Mesendoderm (in vitro differentiated cells): Measurements from ENCODE around the gene IL13.

ENCODE experiments used
- DNase-seq: peaks from one replicate; pipeline ENCODE4 v3.0.0; 2013
- H2AK5ac ChIP-seq: 2 replicates; pipeline ENCODE4 v1.6.1; 2013; ENCODE audit warnings: low read length, inconsistent platforms
- H2BK120ac ChIP-seq: 2 replicates; pipeline ENCODE4 v1.6.1; 2013; ENCODE audit warnings: low read depth, mild to moderate bottlenecking, low read length, moderate library complexity, mixed read lengths
- H2BK15ac ChIP-seq: replicated peaks from 2 replicates; pipeline ENCODE4 v1.6.1; 2013; ENCODE audit warnings: low read depth, mild to moderate bottlenecking, moderate library complexity
- H2BK5ac ChIP-seq: 2 replicates; pipeline ENCODE4 v1.6.1; 2013; ENCODE audit warnings: low read length, inconsistent platforms
- H3K18ac ChIP-seq: 2 replicates; pipeline ENCODE4 v1.6.1; 2013; ENCODE audit warnings: mild to moderate bottlenecking, low read length, mixed read lengths
- H3K23ac ChIP-seq: one replicate; pipeline ENCODE4 v1.6.1; 2013; ENCODE audit warnings: low read length
- H3K27ac ChIP-seq: 2 replicates; pipeline ENCODE4 v1.5.1; 2013; ENCODE audit warnings: low read depth, mild to moderate bottlenecking, inconsistent platforms, low read length, moderate library complexity
- H3K27me3 ChIP-seq: 2 replicates; pipeline ENCODE4 v1.6.1; 2013; ENCODE audit warnings: low read length, control low read depth, mild to moderate bottlenecking, inconsistent platforms; ENCODE audit not compliant: insufficient read depth, poor library complexity
- H3K36me3 ChIP-seq: 2 replicates; pipeline ENCODE4 v1.6.1; 2013; ENCODE audit warnings: low read length, inconsistent platforms; ENCODE audit not compliant: control insufficient read depth, insufficient read depth
- H3K4ac ChIP-seq: one replicate; pipeline ENCODE4 v1.6.1; 2013; ENCODE audit warnings: low read depth, mild to moderate bottlenecking, low read length, moderate library complexity
- H3K4me1 ChIP-seq: 2 replicates; pipeline ENCODE4 v1.6.1; 2013; ENCODE audit warnings: low read depth, low read length, inconsistent platforms; ENCODE audit not compliant: control insufficient read depth
- H3K4me2 ChIP-seq: 2 replicates; pipeline ENCODE4 v1.6.1; 2013; ENCODE audit warnings: low read length
- H3K4me3 ChIP-seq: 2 replicates; pipeline ENCODE4 v1.5.1; 2013; ENCODE audit warnings: mild to moderate bottlenecking, low read length
- H3K56ac ChIP-seq: one replicate; pipeline ENCODE4 v1.6.1; 2013; ENCODE audit warnings: low read length
- H3K79me1 ChIP-seq: 2 replicates; pipeline ENCODE4 v1.6.1; 2013; ENCODE audit warnings: low read length, inconsistent platforms
- H3K79me2 ChIP-seq: 2 replicates; pipeline ENCODE4 v1.6.1; 2013; ENCODE audit warnings: mild to moderate bottlenecking, low read length; ENCODE audit not compliant: control insufficient read depth, insufficient read depth
- H3K9ac ChIP-seq: 2 replicates; pipeline ENCODE4 v1.6.1; 2013; ENCODE audit warnings: low read length, inconsistent platforms
- H4K5ac ChIP-seq: one replicate; pipeline ENCODE4 v1.6.1; 2013; ENCODE audit warnings: low read length
- H4K8ac ChIP-seq: one replicate; pipeline ENCODE4 v1.6.1; 2013; ENCODE audit warnings: low read depth, mild to moderate bottlenecking, control low read depth, low read length, moderate library complexity
- WGBS: extraction: QIAGEN DNeasy Blood & Tissue Kit; methylation state at CpG from one replicate; pipeline ENCODE4 v1.1.7; 2013; ENCODE audit warnings: low lambda C conversion rate, missing lambda C conversion rate; ENCODE audit not compliant: insufficient coverage; ENCODE audit errors: extremely low coverage; 5-methylcytosine and 5-hydroxymethylcytosine counted together

Gene IL13

GRCh38 chr5:132663771-132664695, 6.1 kb downstream of the IL13 start:
- Histone ChIP-seq H3K4ac (no peak overlapping the region), H4K8ac (no peak overlapping the region), H3K79me2 (no peaks in the 10 kb centered on the region), H3K18ac (no peak overlapping the region), H3K4me2 (no peak overlapping the region), H3K23ac (no peak overlapping the region), H2BK120ac (no peak overlapping the region), H3K4me1 (no peaks in the 10 kb centered on the region), H3K27ac (no peak overlapping the region), H3K27me3 (no peaks in the 10 kb centered on the region), H2BK15ac (no peak overlapping the region), H3K4me3 (no peak overlapping the region), H2AK5ac (no peak overlapping the region), H3K9ac (no peak overlapping the region), H3K79me1 (no peaks in the 10 kb centered on the region), H2BK5ac (no peak overlapping the region), H3K56ac (no peak overlapping the region), H3K36me3 (no peaks in the 10 kb centered on the region), H4K5ac (no peak overlapping the region)
- no peak for DNase-seq
- whole genome bisulfite sequencing, result no CpG with 5 or more reads among the region's 13 CpGs

- no peak overlapping the region for H2AK5ac ChIP-seq
- no peak overlapping the region for H2BK5ac ChIP-seq
- H3K18ac ChIP-seq, result no peak overlapping the region
- no peak overlapping the region for H3K23ac ChIP-seq
- H3K4ac ChIP-seq, result no peak overlapping the region
- no peak overlapping the region for H3K4me3 ChIP-seq
- no peak for DNase-seq
- no peaks in the 10 kb centered on the region for H3K79me2 ChIP-seq
- H2BK15ac ChIP-seq, result no peak overlapping the region
- H3K9ac ChIP-seq, result no peak overlapping the region
- H3K36me3 ChIP-seq, result no peaks in the 10 kb centered on the region
- H3K56ac ChIP-seq, result no peak overlapping the region
- H2BK120ac ChIP-seq, result no peak overlapping the region
- H4K5ac ChIP-seq, result no peak overlapping the region
- no peaks in the 10 kb centered on the region for H3K27me3 ChIP-seq
- H3K79me1 ChIP-seq, result no peaks in the 10 kb centered on the region
- H3K27ac ChIP-seq, result no peak overlapping the region
- WGBS, result no CpG with 5 or more reads among the region's 9 CpGs
- no peak overlapping the region for H4K8ac ChIP-seq
- no peak overlapping the region for H3K4me2 ChIP-seq
- H3K4me1 ChIP-seq, result no peaks in the 10 kb centered on the region
Measured at GRCh38 chr5:132664696-132665209, 6.8 kb downstream of the IL13 start.

GRCh38 chr5:132665574-132666080, 7.7 kb downstream of the IL13 start:
- Histone ChIP-seq H3K79me2 (no peaks in the 10 kb centered on the region), H4K8ac (no peak overlapping the region), H3K79me1 (no peaks in the 10 kb centered on the region), H3K9ac (no peak overlapping the region), H4K5ac (no peak overlapping the region), H3K27me3 (no peaks in the 10 kb centered on the region), H2BK120ac (no peak overlapping the region), H2BK5ac (no peak overlapping the region), H2AK5ac (no peak overlapping the region), H3K56ac (no peak overlapping the region), H3K4me1 (no peaks in the 10 kb centered on the region), H3K27ac (no peak overlapping the region), H3K4me3 (no peak overlapping the region), H3K18ac (no peak overlapping the region), H2BK15ac (no peak overlapping the region), H3K23ac (no peak overlapping the region), H3K4ac (no peak overlapping the region), H3K36me3 (no peaks in the 10 kb centered on the region), H3K4me2 (no peak overlapping the region)
- WGBS, result no CpG with 5 or more reads among the region's 21 CpGs
- no peak for DNase-seq

GRCh38 chr5:132666310-132667123, 8.5 kb downstream of the IL13 start:
- no peak overlapping the region for H3K4me3 ChIP-seq
- no peak overlapping the region for H3K9ac ChIP-seq
- H3K27ac ChIP-seq, result no peak overlapping the region
- no peak overlapping the region for H4K8ac ChIP-seq
- no CpG with 5 or more reads among the region's 16 CpGs for WGBS
- no peaks in the 10 kb centered on the region for H3K79me1 ChIP-seq
- H4K5ac ChIP-seq, result no peak overlapping the region
- H3K4me2 ChIP-seq, result no peak overlapping the region
- H3K36me3 ChIP-seq, result no peaks in the 10 kb centered on the region
- no peak for DNase-seq
- H3K27me3 ChIP-seq, result no peaks in the 10 kb centered on the region
- no peak overlapping the region for H3K56ac ChIP-seq
- H2BK15ac ChIP-seq, result no peak overlapping the region
- no peaks in the 10 kb centered on the region for H3K79me2 ChIP-seq
- no peaks in the 10 kb centered on the region for H3K4me1 ChIP-seq
- H2AK5ac ChIP-seq, result no peak overlapping the region
- no peak overlapping the region for H3K18ac ChIP-seq
- H2BK120ac ChIP-seq, result no peak overlapping the region
- no peak overlapping the region for H3K23ac ChIP-seq
- no peak overlapping the region for H2BK5ac ChIP-seq
- H3K4ac ChIP-seq, result no peak overlapping the region

- Histone ChIP-seq H2BK15ac (no peak overlapping the region), H3K4me3 (no peak overlapping the region), H2AK5ac (no peak overlapping the region), H3K4ac (no peak overlapping the region), H3K79me2 (no peaks in the 10 kb centered on the region), H3K4me1 (no peaks in the 10 kb centered on the region), H4K8ac (no peak overlapping the region), H3K18ac (no peak overlapping the region), H3K27me3 (no peaks in the 10 kb centered on the region), H3K36me3 (no peaks in the 10 kb centered on the region), H4K5ac (no peak overlapping the region), H3K23ac (no peak overlapping the region), H2BK120ac (no peak overlapping the region), H3K56ac (no peak overlapping the region), H3K9ac (no peak overlapping the region), H3K79me1 (no peaks in the 10 kb centered on the region), H3K4me2 (no peak overlapping the region), H3K27ac (no peak overlapping the region), H2BK5ac (no peak overlapping the region)
- no CpG with 5 or more reads among the region's 10 CpGs for WGBS
- no peak for DNase-seq
Measured at GRCh38 chr5:132667309-132667708, 9.3 kb downstream of the IL13 start.
